ENCODE results near the gene AMIGO3.
"Not testable (repeated sequence)": the region's sequence is repeated elsewhere in the genome, so short reads cannot be mapped to it uniquely, and the experiment has no call there.

Gene AMIGO3

GRCh38 chr3:49709852-49710251 lies 9.6 kb downstream of the AMIGO3 start:
- no peak for DNase-seq (ENCODE audit: low read depth in 3 of 3)

GRCh38 chr3:49707113-49707480 lies 12.4 kb downstream of the AMIGO3 start:
- no peak for DNase-seq (ENCODE audit: low read depth in 3 of 3)

- no peak for DNase-seq (ENCODE audit: low read depth in 3 of 3)
Measured at GRCh38 chr3:49706456-49707112, 12.9 kb downstream of the AMIGO3 start.

DNA sequence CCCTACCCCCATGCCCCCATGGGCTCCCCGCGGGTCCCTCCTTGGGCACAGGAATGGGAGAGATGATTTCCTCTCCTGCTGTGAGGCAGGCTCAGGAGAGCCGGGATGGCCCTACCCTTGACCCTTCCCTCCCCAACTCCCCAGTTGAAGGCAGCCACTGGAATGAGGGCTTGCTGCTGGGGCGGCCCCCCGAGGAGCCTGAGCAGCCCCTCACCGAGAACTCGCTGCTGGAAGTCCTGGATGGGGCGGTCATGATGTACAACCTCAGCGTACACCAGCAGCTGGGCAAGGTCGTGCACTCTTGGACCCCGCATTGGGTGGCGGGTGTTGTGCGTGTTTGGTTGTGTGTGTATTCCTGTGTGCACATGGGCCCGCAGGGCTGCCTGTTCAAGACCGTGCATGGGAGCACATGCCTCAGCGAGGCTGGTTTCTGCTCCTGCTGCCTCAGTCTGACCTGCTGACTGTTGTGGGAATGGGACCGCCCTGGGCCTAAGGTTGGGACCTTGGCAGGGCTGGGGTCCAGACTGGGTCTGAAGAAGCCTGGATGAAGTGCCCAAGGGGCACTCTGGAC lies 14.0 kb downstream of the AMIGO3 start:
- DNase-seq (ENCODE audit: low read depth in 3 of 3) = no peak

GRCh38 chr3:49704629-49705028 lies 14.9 kb downstream of the AMIGO3 start:
- no peak for DNase-seq (ENCODE audit: low read depth in 3 of 3)

- no peak for DNase-seq (ENCODE audit: low read depth in 3 of 3)
Measured at GRCh38 chr3:49703956-49704355, 15.5 kb downstream of the AMIGO3 start.

GRCh38 chr3:49703443-49703927 lies 16.0 kb downstream of the AMIGO3 start:
- peak in 2 of 3 experiments; percentile 40 to 50 for DNase-seq (ENCODE audit: low read depth in 3 of 3)

- no peak for DNase-seq (ENCODE audit: low read depth in 3 of 3)
Measured at GRCh38 chr3:49702672-49703071, 16.8 kb downstream of the AMIGO3 start.

- DNase-seq (ENCODE audit: low read depth in 3 of 3) = no peak
Measured at GRCh38 chr3:49701388-49702077, 18.0 kb downstream of the AMIGO3 start.

DNA sequence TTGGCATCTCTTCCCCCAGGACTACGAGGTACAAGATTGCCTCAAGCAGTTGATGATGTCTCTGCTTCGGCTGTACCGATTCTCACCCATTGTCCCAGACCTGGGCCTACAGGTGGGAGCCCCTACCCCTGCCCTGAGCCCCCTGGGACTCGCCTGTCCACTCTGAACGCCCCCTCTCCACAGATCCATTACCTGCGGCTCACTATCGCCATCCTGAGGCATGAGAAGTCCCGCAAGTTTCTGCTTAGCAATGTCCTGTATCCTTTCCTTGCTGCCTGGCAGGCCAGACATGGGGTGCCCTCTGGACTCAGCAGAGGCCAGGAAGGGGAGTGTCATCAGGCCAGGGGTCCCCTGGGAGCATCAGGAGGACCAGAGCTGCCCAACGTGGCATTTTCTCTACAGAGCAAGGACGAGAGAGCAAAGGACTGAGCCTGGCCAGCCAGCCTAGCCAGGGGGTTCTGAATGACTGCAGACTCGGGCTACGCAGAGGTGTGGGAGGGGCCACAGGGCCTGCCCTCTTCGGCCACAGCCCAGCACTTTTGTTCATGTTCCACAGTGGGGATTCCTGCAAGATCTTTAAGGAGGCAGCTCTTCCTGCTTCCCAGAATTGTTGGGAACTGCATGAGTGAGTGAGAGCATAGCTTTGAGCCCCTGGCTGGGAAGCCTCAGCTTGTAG lies 18.9 kb downstream of the AMIGO3 start:
- DNase-seq (ENCODE audit: low read depth in 3 of 3) = no peak

DNA sequence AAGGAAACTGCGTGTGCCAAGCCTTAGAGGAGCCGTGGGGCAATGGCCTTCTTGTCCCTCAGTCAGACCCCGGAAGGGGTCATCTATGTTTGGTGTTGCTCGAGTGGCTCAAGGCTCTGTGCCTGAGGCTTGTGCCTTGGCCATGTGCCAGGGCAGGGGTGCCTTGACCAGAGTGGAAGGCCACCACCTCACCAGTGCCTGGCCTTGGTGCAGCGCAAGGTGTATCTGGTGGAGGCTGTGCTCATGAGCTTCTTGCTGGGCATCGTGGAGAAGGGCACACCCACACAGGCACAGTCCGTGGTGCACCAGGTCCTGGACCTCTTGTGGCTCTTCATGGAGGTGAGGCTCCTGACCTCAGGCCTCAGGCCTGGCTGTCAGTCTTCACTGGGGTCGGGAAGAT lies 19.5 kb downstream of the AMIGO3 start:
- no peak for DNase-seq (ENCODE audit: low read depth in 3 of 3)

- DNase-seq (ENCODE audit: low read depth in 3 of 3) = no peak
Measured at GRCh38 chr3:49699281-49699979, 20.1 kb downstream of the AMIGO3 start.

DNA sequence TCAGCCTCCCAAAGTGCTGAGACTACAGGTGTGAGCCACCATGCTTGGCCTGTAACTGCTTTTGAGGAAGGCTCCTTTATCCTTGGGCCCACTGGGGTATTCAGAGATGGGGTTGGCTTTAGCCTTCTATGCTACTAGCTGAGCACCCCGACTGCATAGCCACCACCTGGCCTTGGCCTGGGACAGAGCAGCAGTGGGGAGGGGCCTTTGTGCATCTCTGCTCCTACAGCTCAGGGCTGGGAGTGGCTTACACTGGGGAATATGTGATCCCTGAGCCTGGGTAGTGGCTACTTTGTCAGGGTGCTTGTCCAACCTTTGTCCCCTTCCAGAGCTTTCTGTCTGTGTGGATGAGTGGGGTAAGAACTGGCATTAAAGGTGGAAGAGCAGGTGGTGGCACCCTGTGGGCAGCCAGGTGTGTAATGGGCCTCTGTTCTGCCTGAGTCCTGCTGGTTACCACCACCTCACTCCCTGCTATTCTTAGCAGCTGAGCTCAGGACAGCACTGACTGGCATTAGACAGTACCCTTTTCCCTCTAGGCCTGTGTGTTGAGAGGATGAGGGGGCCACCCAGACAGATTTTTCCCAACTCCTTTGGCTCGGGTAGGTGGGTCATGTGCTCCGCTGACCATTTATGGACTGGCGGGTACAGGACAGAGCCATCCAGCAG lies 24.0 kb downstream of the AMIGO3 start:
- DNase-seq (ENCODE audit: low read depth in 3 of 3) = not testable (repeated sequence)

GRCh38 chr3:49694409-49695070 lies 24.9 kb downstream of the AMIGO3 start:
- not testable (repeated sequence) for DNase-seq (ENCODE audit: low read depth in 3 of 3)

- not testable (repeated sequence) for DNase-seq (ENCODE audit: low read depth in 3 of 3)
Measured at GRCh38 chr3:49691481-49691880, 28.0 kb downstream of the AMIGO3 start.

- DNase-seq (ENCODE audit: low read depth in 3 of 3) = not testable (repeated sequence)
Measured at GRCh38 chr3:49690856-49691255, 28.6 kb downstream of the AMIGO3 start.

DNA sequence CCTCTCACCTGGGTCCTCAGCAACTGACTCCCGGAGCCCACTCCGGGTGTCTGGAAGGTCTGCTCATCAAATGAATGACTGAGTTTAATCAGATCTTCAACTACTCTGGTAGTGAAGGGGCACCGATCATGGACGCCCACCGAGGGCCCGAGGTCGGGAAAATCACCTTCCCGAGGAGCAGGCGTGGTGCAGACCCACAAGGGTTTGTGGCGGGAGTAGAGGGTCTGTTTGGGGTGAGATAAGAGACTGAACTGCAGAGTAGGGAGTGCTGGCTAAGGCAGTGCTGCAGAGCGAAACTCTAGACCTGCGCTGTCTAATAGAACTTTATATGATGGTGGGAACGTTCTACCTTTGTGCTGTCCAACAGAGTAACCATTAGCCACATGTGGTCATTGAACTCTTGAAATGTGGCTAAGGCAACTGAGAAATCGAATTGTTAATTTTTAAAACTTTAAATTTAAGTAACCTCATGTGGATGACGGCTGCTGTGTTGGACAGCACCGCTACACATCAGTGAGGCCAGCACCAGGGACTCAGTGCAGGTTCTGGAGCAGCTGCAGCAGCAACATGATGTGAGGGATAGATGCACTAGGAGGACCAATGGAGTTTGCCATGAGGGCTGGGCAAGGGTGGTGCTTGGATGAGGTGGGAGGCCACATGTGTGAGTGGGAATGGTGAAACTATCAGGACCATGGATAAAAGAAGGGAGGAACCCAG lies 29.4 kb downstream of the AMIGO3 start:
- not testable (repeated sequence) for DNase-seq (ENCODE audit: low read depth in 3 of 3)

DNA sequence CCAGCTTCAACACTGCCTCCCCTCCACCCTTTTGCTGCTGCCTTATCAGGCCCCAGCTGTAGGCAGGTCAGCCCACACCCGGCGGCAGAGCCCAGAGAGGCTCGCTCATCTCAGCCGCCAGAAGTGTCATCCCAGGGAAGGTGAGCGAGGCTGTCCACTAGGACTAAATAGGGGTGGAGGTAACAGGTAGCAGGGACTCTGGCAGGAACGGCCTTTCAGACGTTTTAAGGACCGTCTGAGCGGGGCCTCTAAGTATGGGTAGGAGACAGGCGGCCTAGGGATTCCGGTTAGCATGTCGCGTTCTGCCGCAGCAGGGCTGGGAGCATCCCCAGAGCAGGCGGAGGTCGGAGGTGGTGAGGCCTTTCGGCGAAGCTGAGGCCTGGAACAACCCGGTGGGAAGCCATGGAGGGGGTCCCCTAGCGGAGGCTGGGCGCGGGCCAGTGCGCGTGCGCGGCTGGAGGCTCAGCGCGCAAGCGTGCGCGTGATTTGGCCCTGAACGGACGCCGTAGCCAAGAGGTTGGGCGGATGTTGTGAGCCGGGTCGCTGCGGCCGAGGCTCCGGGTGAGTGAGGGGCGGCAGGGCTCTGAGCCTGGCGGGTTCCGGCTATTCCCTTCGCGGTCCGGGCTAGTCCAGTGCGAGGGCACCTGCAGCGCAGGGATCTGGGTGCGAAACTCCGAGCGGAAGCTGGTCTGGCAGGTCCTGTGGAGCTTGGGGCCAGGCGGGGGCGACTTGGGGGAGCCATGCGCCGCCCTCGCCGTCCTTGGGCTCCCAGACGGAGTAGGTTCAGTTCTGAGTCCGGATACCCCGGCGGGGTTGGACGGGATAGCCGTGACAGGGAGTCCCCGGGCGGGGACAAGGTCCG lies 30.2 kb downstream of the AMIGO3 start, which contains the start of the genes MST1 and RNF123:
TSS of gene MST1 (minus strand) at position 429 of the 862 bp plus-strand sequence. CDS start 783 bp downstream, outside the sequence.
TSS of gene RNF123 (plus strand) at position 512 of the 862 bp plus-strand sequence. CDS start 1,609 bp downstream, outside the sequence.
- DNase-seq (ENCODE audit: low read depth in 3 of 3) = peak; percentile 81 to 89 (median 85)

All from stimulated activated CD4-positive, alpha-beta T cell treated with anti-CD3 and anti-CD28 coated beads, TNF-alpha, amount 100 ng/mL, for 4 hours (primary cell).